K562 (cell line): ENCODE results near the gene UBE2S. TPM values are rescaled to one million over a fixed set of nuclear protein-coding genes. Genes with fewer than 3 reads are reported as not detected.
A peak's percentile ranks its signal among the peaks of the same experiment; 100 is the strongest.

Experiments used
- ARID2 ChIP-seq: fragments of 450-650 bp; IDR thresholded peaks from 2 replicates; pipeline ENCODE4 v1.6.1; 2017; ENCODE audit warnings: antibody characterized with exemption, mild to moderate bottlenecking
- BCOR ChIP-seq: fragments of 450-650 bp; IDR thresholded peaks from 2 replicates; pipeline ENCODE4 v1.6.1; 2016
- E2F3 ChIP-seq: fragments of 250-450 bp; sonication (Bioruptor Pico); IDR thresholded peaks from 2 replicates; pipeline ENCODE4 v1.4.0; 2020; ENCODE audit warnings: mild to moderate bottlenecking
- EHMT2 ChIP-seq: fragments of 450-650 bp; IDR thresholded peaks from 2 replicates; pipeline ENCODE4 v1.6.1; 2018; ENCODE audit warnings: antibody characterized with exemption
- HINFP ChIP-seq: fragments of 450-650 bp; conservative IDR thresholded peaks from 2 replicates; pipeline ENCODE4 v1.6.1; 2016; ENCODE audit warnings: missing genetic modification characterization, low read depth, mild to moderate bottlenecking, control low read depth, missing compliant biosample characterization
- IRF2 ChIP-seq: sonication (generic); formaldehyde crosslinking; IDR thresholded peaks from 2 replicates; pipeline ENCODE4 v1.8.1; 2022; ENCODE audit warnings: mild to moderate bottlenecking, missing genetic modification reagents
- MCM5 ChIP-seq: fragments of 450-650 bp; IDR thresholded peaks from 2 replicates; pipeline ENCODE4 v1.6.1; 2016; ENCODE audit warnings: low read depth
- NR2C2 ChIP-seq, 2 experiments: fragments of 200-800 bp in 1 of 2; sonication (Bioruptor generic) in 1 of 2; sonication (generic) in 1 of 2; formaldehyde crosslinking in 1 of 2; IDR thresholded peaks; 2 replicates each; pipeline versions ENCODE4 v1.6.1 to v1.8.0; 2016 to 2022; ENCODE audit warnings: mild to moderate bottlenecking in 1 of 2, missing compliant biosample characterization in 1 of 2, missing genetic modification characterization in 1 of 2, missing genetic modification reagents in 1 of 2
- PKNOX1 ChIP-seq: fragments of 450-650 bp; IDR thresholded peaks from 2 replicates; pipeline ENCODE4 v1.6.1; 2016
- RB1 ChIP-seq: fragments of 450-650 bp; IDR thresholded peaks from 2 replicates; pipeline ENCODE4 v1.6.1; 2017; ENCODE audit warnings: low read depth, mild to moderate bottlenecking
- RNF2 ChIP-seq: sonication (generic); IDR thresholded peaks from 2 replicates; pipeline ENCODE4 v1.6.1; 2016
- SRF ChIP-seq, 2 experiments: fragments of 250-450, 450-650 bp in 1 of 2; sonication (Bioruptor Pico) in 1 of 2; sonication (generic) in 1 of 2; formaldehyde crosslinking; IDR thresholded peaks; 2 replicates each; pipeline versions ENCODE4 v1.5.0 to v1.5.1; 2020 to 2022; ENCODE audit warnings: mild to moderate bottlenecking in 1 of 2, missing genetic modification reagents in 1 of 2
- SUPT5H ChIP-seq: fragments of 450-650 bp; IDR thresholded peaks from 2 replicates; pipeline ENCODE4 v1.6.1; 2016
- TARDBP ChIP-seq: fragments of 450-650 bp; IDR thresholded peaks from 2 replicates; pipeline ENCODE4 v1.6.1; 2016
- TSC22D4 ChIP-seq: fragments of 450-650 bp; IDR thresholded peaks from 2 replicates; pipeline ENCODE4 v1.6.1; 2016; ENCODE audit warnings: missing genetic modification characterization, missing biosample characterization, control low read depth
- XRCC4 ChIP-seq: IDR thresholded peaks from one replicate; pipeline ENCODE4 v1.6.1; 2011; ENCODE audit not compliant: insufficient read depth, insufficient read length; ENCODE audit errors: extremely low read depth
- ZBTB49 ChIP-seq: sonication (generic); formaldehyde crosslinking; IDR thresholded peaks from 2 replicates; pipeline ENCODE4 v1.8.0; 2022; ENCODE audit warnings: missing genetic modification reagents, mild to moderate bottlenecking, borderline replicate concordance
- ZNF280A ChIP-seq: fragments of 450-650 bp; IDR thresholded peaks from 2 replicates; pipeline ENCODE4 v1.6.1; 2018; ENCODE audit warnings: mild to moderate bottlenecking, low read depth; ENCODE audit not compliant: partially characterized antibody
- ZNF3 ChIP-seq: fragments of 250-450 bp; sonication (Bioruptor Pico); IDR thresholded peaks from 2 replicates; pipeline ENCODE4 v1.5.0; 2021; ENCODE audit warnings: mild to moderate bottlenecking, moderate library complexity
- ZNF398 ChIP-seq: fragments of 250-450 bp; sonication (Bioruptor Pico); IDR thresholded peaks from 2 replicates; pipeline ENCODE4 v1.8.0; 2021; ENCODE audit warnings: moderate library complexity, mild to moderate bottlenecking, inconsistent platforms
- ZNF586 ChIP-seq: fragments of 450-650 bp; formaldehyde crosslinking; conservative IDR thresholded peaks from 2 replicates; pipeline ENCODE4 v1.4.0; 2020; ENCODE audit warnings: mild to moderate bottlenecking, moderate library complexity
- polyA plus RNA-seq, 8 experiments: library from polyadenylated mRNA; depleted of rRNA in 4 of 8; stranded (reverse) in 5 of 8; unstranded in 3 of 8; fragments of >200 nt; fragmentation: Nextera tagmentation in 2 of 8; fragmentation: Illumina TruSeq in 1 of 8; extraction: Ambion mirVana in 2 of 8; extraction: Trizol in 1 of 8; gene quantifications; 2 replicates each; pipeline versions ENCODE4 v1.2.1 to v1.2.3, GENCODE V29; 2011 to 2014; ENCODE audit warnings: inconsistent platforms in 1 of 8, missing spikeins in 1 of 8
- total RNA-seq, 7 experiments: library from RNA; depleted of rRNA in 6 of 7; stranded (reverse); fragments of >200 nt in 6 of 7; fragmentation: Illumina TruSeq in 2 of 7; extraction: Trizol in 2 of 7; gene quantifications; 2 replicates each; pipeline versions ENCODE4 v1.2.1 to v1.2.3, GENCODE V29; 2011 to 2021; ENCODE audit warnings: low replicate concordance in 1 of 7

The UBE2S gene
- total and polyA plus RNA-seq, 9 of the 15 experiments (the other 6 are each of a cell fraction or from before 2014, with no cell fraction given), result 1.5 to 1,305 (median 157) TPM

GRCh38 chr19:55406826-55407549 is 600 bp downstream of the UBE2S start (continued):
- peak; percentile 67 for TF ChIP-seq PKNOX1
- TF ChIP-seq SRF (CRISPR knock-in tag; IDR thresholded peaks at IDR 0.05), result peak in 1 of 2 experiments; percentile 29; a peak in 1 of 4 replicates
- no peak for TF ChIP-seq SUPT5H
- TF ChIP-seq ZNF3 (CRISPR knock-in tag), result no peak
- no peak for TF ChIP-seq ZNF398
- TF ChIP-seq ZNF280A, result no peak
- no peak for TF ChIP-seq RB1
- TF ChIP-seq XRCC4, result no peak
- TF ChIP-seq ARID2, result no peak
- no peak for TF ChIP-seq ZBTB49
- no peak for TF ChIP-seq TSC22D4
- no peak for TF ChIP-seq ZNF586 (CRISPR knock-in tag)
- 0 out of 2 replicates have a peak, but pooled peaks have one; percentile 22 for TF ChIP-seq NR2C2 (CRISPR knock-in tag; IDR thresholded peaks at IDR 0.05)
- no peak for TF ChIP-seq NR2C2 (tag; IDR thresholded peaks at IDR 0.05)
- TF ChIP-seq RNF2, result no peak
- TF ChIP-seq EHMT2, result no peak
- 0 out of 2 replicates have a peak, but pooled peaks have one; percentile 43 for TF ChIP-seq E2F3 (CRISPR knock-in tag)
- no peak for TF ChIP-seq IRF2
- no peak for TF ChIP-seq HINFP (tag)
- no peak for TF ChIP-seq BCOR
- no peak for TF ChIP-seq TARDBP
- TF ChIP-seq MCM5, result no peak
